ENCODE data around the gene NPDC1.

The NPDC1 gene

DNA sequence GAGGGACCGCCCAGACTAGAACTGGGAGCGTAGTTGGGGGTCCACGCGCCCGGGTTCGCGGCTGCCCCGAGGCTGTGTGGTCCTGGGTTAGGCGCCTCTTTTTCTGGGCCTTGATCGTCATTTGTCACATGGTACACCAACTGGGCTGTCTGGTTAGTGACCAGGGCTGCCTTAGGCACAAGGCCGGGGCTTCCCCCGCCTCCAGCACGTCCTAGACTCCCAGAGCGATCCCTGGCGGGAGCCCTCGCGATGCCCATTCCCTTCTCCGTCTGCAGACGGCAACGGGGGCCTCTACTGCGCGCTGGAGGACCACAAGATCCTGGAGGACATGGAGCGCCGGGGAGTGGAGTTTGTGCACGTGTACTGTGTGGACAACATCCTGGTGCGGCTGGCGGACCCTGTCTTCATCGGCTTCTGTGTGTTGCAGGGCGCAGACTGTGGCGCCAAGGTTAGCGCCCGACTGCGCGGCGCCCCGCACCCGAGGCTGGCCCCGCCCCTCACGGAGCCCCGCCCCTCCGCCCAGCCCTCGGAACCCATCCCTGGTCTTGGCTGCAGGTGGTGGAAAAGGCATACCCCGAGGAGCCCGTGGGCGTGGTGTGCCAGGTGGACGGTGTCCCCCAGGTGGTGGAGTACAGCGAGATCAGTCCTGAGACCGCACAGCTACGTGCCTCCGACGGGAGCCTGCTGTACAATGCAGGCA, 32.9 kb upstream of the NPDC1 start:
- no peaks in the 10 kb centered on the region for H3K4me1 ChIP-seq
- no peak overlapping the region for H3K27ac ChIP-seq
- H3K9ac ChIP-seq = no peak overlapping the region
- no peak overlapping the region for H3K4me3 ChIP-seq (ENCODE audit: low read depth, low read length)
- no peak overlapping the region for H3K4me2 ChIP-seq (ENCODE audit: low read length)
- H3K79me2 ChIP-seq = no peaks in the 10 kb centered on the region
- H3K9me3 ChIP-seq (ENCODE audit: control insufficient read depth, low read length) = no peaks in the 10 kb centered on the region
- H3K36me3 ChIP-seq (ENCODE audit: control insufficient read depth, insufficient read depth, low read length) = no peaks in the 10 kb centered on the region
- H2AFZ ChIP-seq = no peak overlapping the region
- TF ChIP-seq, protein P1, sequence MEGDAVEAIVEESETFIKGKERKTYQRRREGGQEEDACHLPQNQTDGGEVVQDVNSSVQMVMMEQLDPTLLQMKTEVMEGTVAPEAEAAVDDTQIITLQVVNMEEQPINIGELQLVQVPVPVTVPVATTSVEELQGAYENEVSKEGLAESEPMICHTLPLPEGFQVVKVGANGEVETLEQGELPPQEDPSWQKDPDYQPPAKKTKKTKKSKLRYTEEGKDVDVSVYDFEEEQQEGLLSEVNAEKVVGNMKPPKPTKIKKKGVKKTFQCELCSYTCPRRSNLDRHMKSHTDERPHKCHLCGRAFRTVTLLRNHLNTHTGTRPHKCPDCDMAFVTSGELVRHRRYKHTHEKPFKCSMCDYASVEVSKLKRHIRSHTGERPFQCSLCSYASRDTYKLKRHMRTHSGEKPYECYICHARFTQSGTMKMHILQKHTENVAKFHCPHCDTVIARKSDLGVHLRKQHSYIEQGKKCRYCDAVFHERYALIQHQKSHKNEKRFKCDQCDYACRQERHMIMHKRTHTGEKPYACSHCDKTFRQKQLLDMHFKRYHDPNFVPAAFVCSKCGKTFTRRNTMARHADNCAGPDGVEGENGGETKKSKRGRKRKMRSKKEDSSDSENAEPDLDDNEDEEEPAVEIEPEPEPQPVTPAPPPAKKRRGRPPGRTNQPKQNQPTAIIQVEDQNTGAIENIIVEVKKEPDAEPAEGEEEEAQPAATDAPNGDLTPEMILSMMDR (IDR thresholded peaks at IDR 0.05) = no peak
- no peaks in the 10 kb centered on the region for H3K27me3 ChIP-seq (ENCODE audit: control insufficient read depth, insufficient read depth, low read length)

DNA sequence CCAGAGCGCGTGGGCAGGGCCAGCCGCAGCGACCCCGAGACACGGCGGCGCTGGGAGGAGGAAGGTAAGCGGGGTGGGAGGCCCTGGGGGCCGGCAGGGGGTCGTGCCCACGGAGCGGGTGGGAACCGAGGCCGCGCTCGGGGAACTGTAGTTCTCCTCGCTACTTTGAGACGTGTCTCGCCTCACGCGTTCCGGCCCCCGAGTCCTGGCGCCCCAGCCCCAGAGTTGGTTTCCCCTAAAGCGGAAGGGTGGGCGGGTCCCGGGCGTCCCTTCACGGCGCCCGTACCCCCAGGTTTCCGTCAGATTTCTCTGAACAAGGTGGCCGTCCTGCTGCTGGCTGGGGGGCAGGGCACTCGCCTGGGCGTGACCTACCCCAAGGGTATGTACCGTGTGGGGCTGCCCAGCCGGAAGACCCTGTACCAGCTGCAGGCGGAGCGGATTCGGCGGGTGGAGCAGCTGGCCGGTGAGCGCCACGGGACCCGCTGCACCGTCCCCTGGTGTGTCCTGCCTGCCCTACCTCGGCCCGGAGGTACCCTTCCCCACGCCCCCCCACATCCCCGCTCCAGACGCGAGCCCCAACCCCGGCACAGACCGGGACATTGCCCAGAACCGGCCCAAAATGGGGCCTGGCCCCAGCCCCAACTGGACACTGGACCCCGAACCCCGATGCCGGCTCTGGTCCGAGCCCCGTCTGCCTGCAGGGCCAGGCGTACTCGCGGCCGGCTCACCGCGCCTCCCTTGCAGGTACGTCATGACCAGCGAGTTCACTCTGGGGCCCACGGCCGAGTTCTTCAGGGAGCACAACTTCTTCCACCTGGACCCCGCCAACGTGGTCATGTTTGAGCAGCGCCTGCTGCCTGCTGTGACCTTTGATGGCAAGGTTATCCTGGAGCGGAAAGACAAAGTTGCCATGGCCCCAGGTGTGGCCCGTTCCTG, 32.0 kb upstream of the NPDC1 start:
- H3K79me2 ChIP-seq = no peaks in the 10 kb centered on the region
- H3K27me3 ChIP-seq (ENCODE audit: control insufficient read depth, insufficient read depth, low read length) = no peaks in the 10 kb centered on the region
- no peaks in the 10 kb centered on the region for H3K4me1 ChIP-seq
- H3K27ac ChIP-seq = no peak overlapping the region
- H3K4me3 ChIP-seq (ENCODE audit: low read depth, low read length) = peak overlapping the region; percentile 49
- H3K9me3 ChIP-seq (ENCODE audit: control insufficient read depth, low read length) = no peaks in the 10 kb centered on the region
- H3K36me3 ChIP-seq (ENCODE audit: control insufficient read depth, insufficient read depth, low read length) = no peaks in the 10 kb centered on the region
- H3K4me2 ChIP-seq (ENCODE audit: low read length) = peak overlapping the region; percentile 79
- H2AFZ ChIP-seq = no peak overlapping the region
- TF ChIP-seq, protein P1 (IDR thresholded peaks at IDR 0.05) = no peak
- peak overlapping the region; percentile 37 for H3K9ac ChIP-seq

DNA sequence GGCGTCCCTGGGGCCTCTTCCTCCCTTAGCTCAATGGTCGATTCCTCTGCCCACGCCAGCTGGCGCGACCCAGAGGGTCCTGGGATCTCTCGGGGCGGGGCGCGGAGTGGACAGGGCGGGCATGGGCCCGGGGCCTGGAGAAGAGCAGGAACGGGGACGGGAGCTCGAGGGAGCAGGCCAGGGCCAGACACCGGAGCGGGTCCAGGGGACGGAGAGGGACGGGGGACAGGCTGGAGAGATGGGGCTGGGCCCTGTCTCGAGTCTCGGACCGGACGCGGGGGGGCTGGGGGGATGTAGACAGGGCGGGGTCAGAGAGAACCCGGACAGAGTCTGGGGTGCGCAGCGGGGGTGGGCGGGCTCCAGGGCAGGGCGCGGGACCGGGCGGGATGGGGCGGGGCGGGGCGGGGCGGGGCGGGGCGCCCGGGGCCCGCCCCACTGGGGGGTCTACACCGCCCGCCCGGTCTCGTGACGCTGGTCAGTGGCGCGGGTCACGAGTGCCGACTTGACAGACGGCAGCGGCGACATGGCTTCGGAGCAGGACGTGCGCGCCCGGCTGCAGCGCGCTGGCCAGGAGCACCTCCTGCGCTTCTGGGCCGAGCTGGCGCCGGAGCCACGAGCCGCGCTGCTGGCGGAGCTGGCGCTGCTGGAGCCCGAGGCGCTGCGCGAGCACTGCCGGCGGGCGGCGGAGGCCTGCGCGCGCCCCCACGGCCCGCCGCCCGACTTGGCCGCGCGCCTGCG, 31.2 kb upstream of the NPDC1 start, which contains the start of gene UAP1L1:
Gene UAP1L1, plus strand, starts transcription at position 508 of the 738 bp plus-strand sequence. Its CDS starts 16 bp downstream, at position 524.
- H2AFZ ChIP-seq = peak within 1 kb of the TSS; percentile 93
- no peaks in the 10 kb centered on the region for H3K36me3 ChIP-seq (ENCODE audit: control insufficient read depth, insufficient read depth, low read length)
- H3K9ac ChIP-seq = peak within 1 kb of the TSS; percentile 37
- H3K9me3 ChIP-seq (ENCODE audit: control insufficient read depth, low read length) = no peaks in the 10 kb centered on the region
- peak within 1 kb of the TSS; percentile 51 for H3K27ac ChIP-seq
- H3K4me1 ChIP-seq = no peaks in the 10 kb centered on the region
- no peaks in the 10 kb centered on the region for H3K27me3 ChIP-seq (ENCODE audit: control insufficient read depth, insufficient read depth, low read length)
- peak within 1 kb of the TSS; percentile 79 for H3K4me2 ChIP-seq (ENCODE audit: low read length)
- no peaks in the 10 kb centered on the region for H3K79me2 ChIP-seq
- peak within 1 kb of the TSS; percentile 49 for H3K4me3 ChIP-seq (ENCODE audit: low read depth, low read length)
- TF ChIP-seq, protein P1 (IDR thresholded peaks at IDR 0.05) = no peak

DNA sequence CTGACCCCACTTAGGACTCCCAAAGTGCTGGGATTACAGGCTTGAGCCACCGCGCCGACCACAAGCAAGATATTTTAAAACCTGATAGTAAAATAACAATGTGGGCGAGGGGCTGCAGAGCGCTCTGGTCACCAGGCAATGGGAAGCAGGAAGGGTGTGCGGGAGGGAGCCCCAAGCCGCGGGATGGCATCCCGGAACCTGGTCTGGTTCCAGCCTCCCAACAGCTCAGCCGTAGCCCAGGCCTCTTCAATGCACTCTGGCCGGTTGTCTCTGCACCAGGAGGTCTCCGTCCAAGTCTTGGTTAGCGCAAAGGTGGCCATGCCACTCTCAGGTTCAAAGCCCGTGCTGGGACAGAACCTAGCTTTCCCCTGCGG, 30.6 kb upstream of the NPDC1 start:
- Histone ChIP-seq H3K36me3 (ENCODE audit: control insufficient read depth, insufficient read depth, low read length) (no peaks in the 10 kb centered on the region), H3K4me1 (no peaks in the 10 kb centered on the region), H3K27ac (peak overlapping the region; percentile 51), H3K79me2 (no peaks in the 10 kb centered on the region), H3K4me2 (ENCODE audit: low read length) (peak overlapping the region; percentile 76), H3K4me3 (ENCODE audit: low read depth, low read length) (no peak overlapping the region), H3K9ac (no peak overlapping the region), H3K27me3 (ENCODE audit: control insufficient read depth, insufficient read depth, low read length) (no peaks in the 10 kb centered on the region), H3K9me3 (ENCODE audit: control insufficient read depth, low read length) (no peaks in the 10 kb centered on the region), H2AFZ (peak overlapping the region; percentile 93)
- TF ChIP-seq, protein P1 (IDR thresholded peaks at IDR 0.05) = no peak
